Measurements from ENCODE around the gene ABHD4.
"Not testable (repeated sequence)": the region's sequence is repeated elsewhere in the genome, so short reads cannot be mapped to it uniquely, and the experiment has no call there.

Gene ABHD4, protein sequence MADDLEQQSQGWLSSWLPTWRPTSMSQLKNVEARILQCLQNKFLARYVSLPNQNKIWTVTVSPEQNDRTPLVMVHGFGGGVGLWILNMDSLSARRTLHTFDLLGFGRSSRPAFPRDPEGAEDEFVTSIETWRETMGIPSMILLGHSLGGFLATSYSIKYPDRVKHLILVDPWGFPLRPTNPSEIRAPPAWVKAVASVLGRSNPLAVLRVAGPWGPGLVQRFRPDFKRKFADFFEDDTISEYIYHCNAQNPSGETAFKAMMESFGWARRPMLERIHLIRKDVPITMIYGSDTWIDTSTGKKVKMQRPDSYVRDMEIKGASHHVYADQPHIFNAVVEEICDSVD

GRCh38 chr14:22598099-22598895 lies at the start of gene ABHD4:
TSS of gene ABHD4 (plus strand) at chr14:22598300. CDS start at chr14:22598307, 7 bp downstream.
- peak; percentile 56 for DNase-seq

GRCh38 chr14:22549324-22549962 lies 48.7 kb upstream of the ABHD4 start:
- no peak for DNase-seq

- DNase-seq, result peak; percentile 86
Measured at GRCh38 chr14:22549981-22550673, 48.0 kb upstream of the ABHD4 start.

GRCh38 chr14:22551605-22551997 lies 46.5 kb upstream of the ABHD4 start:
- DNase-seq, result no peak

- no peak for DNase-seq
Measured at GRCh38 chr14:22552001-22552826, 45.9 kb upstream of the ABHD4 start.

DNA sequence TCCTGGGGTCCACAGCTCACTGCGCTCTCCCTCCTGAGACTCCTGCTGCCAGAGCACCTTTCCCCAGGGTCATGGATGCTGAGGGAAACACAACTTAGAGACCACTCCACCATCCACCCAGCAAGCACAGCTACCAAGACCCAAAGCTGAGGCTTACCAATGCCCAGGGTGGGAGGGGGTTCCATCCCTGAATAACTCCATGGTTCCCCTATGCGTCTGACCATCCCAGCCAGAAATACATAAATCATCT lies 45.3 kb upstream of the ABHD4 start:
- no peak for DNase-seq

GRCh38 chr14:22553445-22553844 lies 44.7 kb upstream of the ABHD4 start:
- no peak for DNase-seq

- not testable (repeated sequence) for DNase-seq
Measured at GRCh38 chr14:22553861-22554497, 44.1 kb upstream of the ABHD4 start.

- no peak for DNase-seq
Measured at GRCh38 chr14:22554498-22555383, 43.4 kb upstream of the ABHD4 start.

GRCh38 chr14:22555384-22556011 lies 42.6 kb upstream of the ABHD4 start:
- DNase-seq, result peak; percentile 42

GRCh38 chr14:22556021-22556989 lies 41.8 kb upstream of the ABHD4 start:
- DNase-seq, result peak; percentile 87

DNA sequence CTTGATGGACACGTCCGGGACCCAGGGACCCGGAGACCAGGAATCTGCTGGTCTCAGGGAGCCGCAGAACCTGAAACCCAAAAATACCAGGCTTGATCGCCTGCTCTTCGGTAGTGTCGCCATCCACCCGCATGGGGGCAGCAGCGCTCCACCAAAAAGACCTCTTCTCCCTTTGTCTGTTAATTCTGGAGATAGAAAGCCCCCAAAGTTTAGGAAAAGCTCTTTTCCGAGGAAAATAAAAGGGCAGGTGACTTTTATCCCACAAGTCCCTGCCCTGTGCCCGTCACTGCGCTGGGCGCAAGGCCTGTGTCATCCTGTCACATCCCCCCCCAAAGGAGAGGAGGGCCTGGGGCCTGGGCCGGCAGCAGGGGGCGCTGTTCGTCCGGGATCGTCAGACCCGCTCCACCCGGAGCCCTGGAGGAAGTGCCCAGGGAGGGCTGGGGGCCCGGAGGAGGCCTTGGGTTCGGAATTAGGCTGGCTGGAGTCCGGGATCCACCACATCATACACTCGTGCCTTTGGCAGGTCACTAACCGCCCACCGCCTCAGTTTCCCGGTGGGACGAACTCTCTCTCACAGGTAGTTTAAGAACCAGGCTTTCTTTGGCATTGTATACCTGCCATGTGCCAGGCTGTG lies 41.0 kb upstream of the ABHD4 start:
- DNase-seq, result peak; percentile 69

- no peak for DNase-seq
Measured at GRCh38 chr14:22557846-22558220, 40.3 kb upstream of the ABHD4 start.

GRCh38 chr14:22558221-22558913 lies 39.7 kb upstream of the ABHD4 start:
- no peak for DNase-seq

GRCh38 chr14:22559041-22559440 lies 39.1 kb upstream of the ABHD4 start:
- no peak for DNase-seq

DNA sequence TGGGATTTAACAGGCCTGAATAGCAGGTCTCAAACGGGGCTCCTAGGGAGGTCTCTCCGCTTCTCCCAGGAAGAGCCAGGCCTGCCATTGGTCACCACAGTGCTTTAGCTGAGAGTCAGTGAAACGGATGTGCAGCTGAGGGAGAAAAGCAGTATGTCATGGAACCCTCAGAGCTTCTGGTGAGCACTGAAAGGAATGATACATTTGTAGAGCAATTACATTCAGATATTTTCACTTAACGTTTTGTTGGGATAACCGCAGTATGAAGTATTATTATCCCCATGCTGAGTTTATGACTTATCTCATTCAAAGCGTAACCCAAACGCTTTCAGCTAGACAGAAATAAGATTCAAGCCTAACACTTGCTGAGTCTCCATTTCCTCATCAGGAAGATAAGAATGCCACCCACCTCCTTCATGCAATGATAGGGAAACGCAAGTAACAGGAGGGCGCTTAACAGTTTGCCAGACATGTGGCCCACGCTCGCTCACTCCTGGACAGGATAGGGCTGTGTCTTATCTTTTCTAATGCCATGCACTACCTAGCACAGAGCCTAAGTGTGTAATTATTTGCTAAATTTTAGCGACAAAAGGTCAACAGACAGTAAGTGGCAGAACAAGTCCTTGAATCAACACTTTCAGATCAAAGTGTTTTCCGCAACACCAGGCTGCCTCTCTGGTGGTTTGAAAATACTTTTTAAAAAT lies 37.3 kb upstream of the ABHD4 start:
- no peak for DNase-seq

GRCh38 chr14:22561366-22561660 lies 36.8 kb upstream of the ABHD4 start:
- DNase-seq, result no peak

Data from fibroblast of upper back skin (primary cell).